Measurements from ENCODE around the gene MYO10.
A peak's percentile ranks its signal among the peaks of the same experiment; 100 is the strongest.

MYO10 gene

GRCh38 chr5:16943846-16944678 lies 8.0 kb upstream of the MYO10 start:
- DNase-seq: no peak

GRCh38 chr5:16937503-16938161 lies 1.5 kb upstream of the MYO10 start:
- DNase-seq: no peak

- no peak for DNase-seq
Observed at GRCh38 chr5:16936989-16937438, 926 bp upstream of the MYO10 start.

DNA sequence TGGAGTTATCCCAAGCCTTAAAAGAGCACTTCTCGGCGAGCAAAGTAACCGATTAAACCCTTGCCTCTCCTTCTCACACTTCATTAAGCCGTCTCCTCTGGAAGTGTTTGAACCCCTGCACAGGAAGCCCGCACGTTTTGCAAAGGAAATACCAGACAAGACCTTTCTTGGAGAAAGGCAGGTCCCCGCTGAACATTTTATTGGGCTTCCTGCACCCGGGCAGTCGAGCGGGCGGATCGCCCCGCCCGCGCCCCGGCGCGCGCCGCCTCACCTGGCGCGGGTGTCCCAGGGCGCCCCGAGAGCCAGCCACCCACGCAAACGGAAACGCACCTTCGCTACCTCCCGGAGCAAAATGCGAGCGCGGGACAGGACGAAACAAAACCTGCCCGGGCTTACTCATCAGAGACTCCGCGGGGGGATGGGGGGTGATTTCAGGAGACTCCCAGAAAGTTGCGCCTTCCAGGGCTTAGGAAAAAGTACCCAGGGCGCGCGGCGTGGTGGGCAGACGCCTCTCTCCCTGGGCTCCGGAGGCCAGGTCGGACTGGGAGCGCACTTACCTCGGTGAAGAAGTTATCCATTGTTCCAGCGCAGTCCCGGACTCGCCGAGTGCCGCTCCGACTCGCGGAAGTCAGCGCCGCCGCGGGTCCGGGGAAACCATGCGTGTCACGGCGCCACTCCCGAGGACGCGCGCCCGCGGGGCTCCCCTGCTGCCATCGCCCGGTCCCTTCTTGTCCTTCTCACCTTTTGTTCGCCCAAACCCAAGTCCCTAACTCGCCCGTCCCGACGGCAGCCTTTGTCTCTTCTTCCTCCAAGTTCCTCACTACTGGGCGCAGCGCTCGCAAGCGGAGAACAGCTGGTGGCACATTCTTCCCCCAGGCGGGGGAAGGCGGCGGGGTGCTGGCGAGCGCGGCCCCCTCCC lies 598 bp downstream of the MYO10 start:
- DNase-seq: no peak

DNA sequence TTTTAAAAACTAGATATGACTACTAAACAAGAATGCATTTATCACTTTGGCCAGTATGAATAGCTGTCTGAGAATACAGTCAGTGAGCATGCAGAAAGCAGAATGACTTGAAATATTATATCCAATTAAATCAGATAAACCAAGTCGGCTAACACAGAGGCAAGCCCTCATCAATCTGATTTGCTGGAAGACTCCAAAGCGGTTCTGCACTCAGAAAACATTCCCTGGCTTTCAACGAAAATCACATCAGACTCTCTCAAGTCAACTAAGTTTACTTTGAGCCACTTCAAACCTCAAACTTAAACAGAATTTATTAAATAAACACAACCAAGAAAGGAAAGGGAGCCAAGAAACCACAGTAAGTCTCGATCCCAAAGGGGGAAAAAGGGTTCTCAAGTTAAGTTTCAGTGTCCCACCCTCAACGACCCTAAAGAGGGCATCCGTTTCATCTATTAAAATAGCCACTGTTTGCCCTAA lies 1.4 kb downstream of the MYO10 start:
- no peak for DNase-seq

DNA sequence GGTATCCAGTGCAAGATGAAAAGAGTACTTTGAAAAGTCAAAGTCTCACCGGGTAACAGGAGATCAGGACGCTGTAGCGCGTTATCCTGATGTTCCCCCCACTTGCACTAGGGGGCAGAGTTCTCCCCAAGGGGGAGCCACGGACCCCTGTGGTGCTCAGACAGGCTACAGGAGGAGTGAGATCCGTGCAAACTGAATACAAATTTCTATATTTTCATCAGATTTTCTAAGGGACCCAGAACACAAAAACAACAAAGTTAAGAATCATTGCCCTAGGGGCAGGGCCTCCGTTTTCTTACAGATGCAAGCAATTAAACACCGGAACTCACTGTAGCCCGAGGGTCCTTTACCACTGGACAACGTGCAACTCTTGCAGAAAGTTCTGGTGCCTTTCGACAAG lies 2.0 kb downstream of the MYO10 start:
- peak; percentile 62 for DNase-seq

- no peak for DNase-seq
Observed at GRCh38 chr5:16933337-16933736, 2.8 kb downstream of the MYO10 start.

- DNase-seq: no peak
Observed at GRCh38 chr5:16932401-16932800, 3.7 kb downstream of the MYO10 start.

DNA sequence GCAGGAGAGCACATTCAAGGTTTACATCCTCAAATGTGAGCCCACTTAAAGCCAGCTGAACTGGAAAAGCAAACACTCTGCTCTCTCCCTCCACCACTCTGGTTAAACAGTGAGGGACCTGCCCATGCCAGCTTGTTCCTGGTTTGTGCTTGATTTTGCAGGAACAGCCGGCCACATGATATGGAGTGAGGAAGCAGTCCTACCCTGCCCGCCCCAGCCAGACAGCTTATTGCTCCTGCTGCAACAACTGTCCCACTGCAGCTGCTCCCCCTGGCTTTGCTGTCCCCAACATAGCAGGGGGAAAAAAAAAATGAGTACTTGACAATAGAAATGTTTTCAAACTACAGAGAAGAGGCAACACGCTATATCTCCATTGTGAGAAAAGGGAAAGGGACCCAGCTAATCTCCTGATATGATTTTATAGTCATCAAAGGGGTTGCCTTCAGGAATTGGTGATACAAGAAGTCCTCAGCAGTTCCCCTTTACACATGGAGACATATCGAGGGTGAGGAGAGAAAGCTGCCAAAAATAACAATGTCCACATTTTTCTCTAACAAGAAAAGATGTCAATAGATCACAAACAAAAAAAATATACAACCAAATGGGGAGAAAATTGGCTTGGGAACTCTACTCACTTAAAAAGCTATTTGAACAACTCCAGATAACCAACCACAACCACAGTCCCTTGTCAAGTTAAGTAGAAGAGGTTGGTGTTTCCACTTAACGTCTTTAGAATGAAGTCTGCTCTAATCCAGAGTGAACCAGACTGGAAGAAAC lies 4.6 kb downstream of the MYO10 start:
- DNase-seq: no peak

GRCh38 chr5:16930496-16930895 lies 5.6 kb downstream of the MYO10 start:
- no peak for DNase-seq

GRCh38 chr5:16929831-16930230 lies 6.3 kb downstream of the MYO10 start:
- no peak for DNase-seq

DNA sequence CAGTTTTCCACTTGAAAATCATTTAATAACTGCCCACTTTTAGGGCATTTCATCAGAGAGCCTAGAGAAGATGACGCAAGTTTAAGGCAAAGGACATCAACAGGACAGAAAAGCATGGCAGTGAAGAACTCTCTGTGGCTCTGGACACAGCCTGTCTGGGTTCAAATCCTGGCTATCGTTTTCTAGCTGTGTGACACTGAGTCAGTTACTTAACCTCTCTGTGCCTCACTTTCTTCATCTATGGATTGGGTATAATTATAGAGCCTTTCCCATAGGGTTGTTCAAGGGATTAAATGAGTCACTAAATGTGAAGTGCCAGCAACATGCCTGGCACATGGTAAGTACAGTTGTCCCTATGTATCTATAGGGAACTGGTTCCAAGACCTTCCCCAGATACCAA lies 6.7 kb downstream of the MYO10 start:
- DNase-seq: no peak

GRCh38 chr5:16927613-16928012 lies 8.5 kb downstream of the MYO10 start:
- no peak for DNase-seq

GRCh38 chr5:16926417-16926816 lies 9.7 kb downstream of the MYO10 start:
- no peak for DNase-seq

DNA sequence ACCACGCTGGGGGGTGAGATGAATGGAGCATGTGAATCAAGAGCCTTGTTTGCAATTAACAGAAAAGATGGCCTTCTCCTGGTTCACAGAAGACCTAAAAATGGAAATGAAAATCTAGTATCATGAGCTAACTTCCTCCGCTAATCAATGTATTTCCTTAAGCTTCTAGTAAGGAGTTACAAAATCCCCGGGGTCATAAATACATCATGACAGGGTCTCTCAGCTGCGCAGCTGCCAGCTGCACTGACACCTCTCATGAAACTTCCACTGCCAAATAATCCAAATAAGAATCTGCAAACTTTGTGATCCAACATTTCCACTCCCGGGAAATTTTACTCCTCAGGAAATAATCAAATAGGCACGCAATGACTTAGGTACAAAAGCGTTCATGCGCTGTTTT lies 11.9 kb downstream of the MYO10 start:
- DNase-seq: no peak

GRCh38 chr5:16922430-16922829 lies 13.7 kb downstream of the MYO10 start:
- no peak for DNase-seq

GRCh38 chr5:16921211-16921610 lies 14.9 kb downstream of the MYO10 start:
- no peak for DNase-seq

GRCh38 chr5:16920109-16920816 lies 15.8 kb downstream of the MYO10 start:
- no peak for DNase-seq

GRCh38 chr5:16918891-16919671 lies 17.0 kb downstream of the MYO10 start:
- no peak for DNase-seq

GRCh38 chr5:16918156-16918555 lies 17.9 kb downstream of the MYO10 start:
- no peak for DNase-seq

All from OCI-M1 (cell line).